Testis (tissue), 2 donors: ENCODE results near the gene FOXA2.

Experiments used
- POLR2A ChIP-seq: fragments of 450-650 bp; IDR thresholded peaks from one replicate; pipeline ENCODE4 v1.6.1; 2017; ENCODE audit warnings: antibody characterized with exemption, mild to moderate bottlenecking, moderate library complexity
- TF ChIP-seq, protein P1 (sequence below), 3 experiments: fragments of 450-650 bp in 2 of 3; fragments of 200-600 bp in 1 of 3; sonication (generic) in 1 of 3; IDR thresholded peaks; one replicate each; pipeline ENCODE4 v1.5.1; 2016 to 2019; ENCODE audit warnings: antibody characterized with exemption in 3 of 3, mild to moderate bottlenecking in 2 of 3, moderate library complexity in 1 of 3

DNA sequence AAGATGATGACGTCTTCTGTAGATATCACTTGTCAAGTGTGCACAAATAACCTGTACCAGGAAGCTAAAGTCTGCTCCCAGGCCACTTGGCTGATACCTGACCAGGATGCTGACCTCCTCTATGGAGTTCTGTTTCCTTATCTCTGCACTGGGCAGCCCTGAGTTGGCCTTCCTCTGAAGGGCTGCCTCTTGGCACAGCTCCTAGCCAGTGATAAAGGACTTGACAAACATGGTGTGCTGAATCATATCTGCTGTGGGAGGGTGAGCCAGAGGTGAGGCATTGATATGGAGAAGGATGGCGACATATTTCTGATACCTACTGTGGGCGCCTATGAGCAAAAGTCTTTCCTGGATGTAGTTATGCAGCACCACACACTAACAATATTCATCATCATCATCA is 32.8 kb upstream of the FOXA2 start:
- TF ChIP-seq, protein P1, sequence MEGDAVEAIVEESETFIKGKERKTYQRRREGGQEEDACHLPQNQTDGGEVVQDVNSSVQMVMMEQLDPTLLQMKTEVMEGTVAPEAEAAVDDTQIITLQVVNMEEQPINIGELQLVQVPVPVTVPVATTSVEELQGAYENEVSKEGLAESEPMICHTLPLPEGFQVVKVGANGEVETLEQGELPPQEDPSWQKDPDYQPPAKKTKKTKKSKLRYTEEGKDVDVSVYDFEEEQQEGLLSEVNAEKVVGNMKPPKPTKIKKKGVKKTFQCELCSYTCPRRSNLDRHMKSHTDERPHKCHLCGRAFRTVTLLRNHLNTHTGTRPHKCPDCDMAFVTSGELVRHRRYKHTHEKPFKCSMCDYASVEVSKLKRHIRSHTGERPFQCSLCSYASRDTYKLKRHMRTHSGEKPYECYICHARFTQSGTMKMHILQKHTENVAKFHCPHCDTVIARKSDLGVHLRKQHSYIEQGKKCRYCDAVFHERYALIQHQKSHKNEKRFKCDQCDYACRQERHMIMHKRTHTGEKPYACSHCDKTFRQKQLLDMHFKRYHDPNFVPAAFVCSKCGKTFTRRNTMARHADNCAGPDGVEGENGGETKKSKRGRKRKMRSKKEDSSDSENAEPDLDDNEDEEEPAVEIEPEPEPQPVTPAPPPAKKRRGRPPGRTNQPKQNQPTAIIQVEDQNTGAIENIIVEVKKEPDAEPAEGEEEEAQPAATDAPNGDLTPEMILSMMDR (IDR thresholded peaks at IDR 0.05), result no peak
- no peak for TF ChIP-seq POLR2A
